ENCODE data around the gene TMEM17.
"Not testable (repeated sequence)": the region's sequence is repeated elsewhere in the genome, so short reads cannot be mapped to it uniquely, and the experiment has no call there.

TMEM17 gene

GRCh38 chr2:62539606-62540407, 33.8 kb upstream of the TMEM17 start:
- DNase-seq (ENCODE audit: low read depth), result no peak
- H3K4me3 ChIP-seq (ENCODE audit: low read depth, low read length), result no peak overlapping the region
- TF ChIP-seq, protein P1, sequence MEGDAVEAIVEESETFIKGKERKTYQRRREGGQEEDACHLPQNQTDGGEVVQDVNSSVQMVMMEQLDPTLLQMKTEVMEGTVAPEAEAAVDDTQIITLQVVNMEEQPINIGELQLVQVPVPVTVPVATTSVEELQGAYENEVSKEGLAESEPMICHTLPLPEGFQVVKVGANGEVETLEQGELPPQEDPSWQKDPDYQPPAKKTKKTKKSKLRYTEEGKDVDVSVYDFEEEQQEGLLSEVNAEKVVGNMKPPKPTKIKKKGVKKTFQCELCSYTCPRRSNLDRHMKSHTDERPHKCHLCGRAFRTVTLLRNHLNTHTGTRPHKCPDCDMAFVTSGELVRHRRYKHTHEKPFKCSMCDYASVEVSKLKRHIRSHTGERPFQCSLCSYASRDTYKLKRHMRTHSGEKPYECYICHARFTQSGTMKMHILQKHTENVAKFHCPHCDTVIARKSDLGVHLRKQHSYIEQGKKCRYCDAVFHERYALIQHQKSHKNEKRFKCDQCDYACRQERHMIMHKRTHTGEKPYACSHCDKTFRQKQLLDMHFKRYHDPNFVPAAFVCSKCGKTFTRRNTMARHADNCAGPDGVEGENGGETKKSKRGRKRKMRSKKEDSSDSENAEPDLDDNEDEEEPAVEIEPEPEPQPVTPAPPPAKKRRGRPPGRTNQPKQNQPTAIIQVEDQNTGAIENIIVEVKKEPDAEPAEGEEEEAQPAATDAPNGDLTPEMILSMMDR (IDR thresholded peaks at IDR 0.05; ENCODE audit: low read depth, low read length, missing control alignments), result no peak

- TF ChIP-seq, protein P1 (IDR thresholded peaks at IDR 0.05; ENCODE audit: low read depth, low read length, missing control alignments), result no peak
Measured at GRCh38 chr2:62538756-62539155, 32.8 kb upstream of the TMEM17 start.

DNA sequence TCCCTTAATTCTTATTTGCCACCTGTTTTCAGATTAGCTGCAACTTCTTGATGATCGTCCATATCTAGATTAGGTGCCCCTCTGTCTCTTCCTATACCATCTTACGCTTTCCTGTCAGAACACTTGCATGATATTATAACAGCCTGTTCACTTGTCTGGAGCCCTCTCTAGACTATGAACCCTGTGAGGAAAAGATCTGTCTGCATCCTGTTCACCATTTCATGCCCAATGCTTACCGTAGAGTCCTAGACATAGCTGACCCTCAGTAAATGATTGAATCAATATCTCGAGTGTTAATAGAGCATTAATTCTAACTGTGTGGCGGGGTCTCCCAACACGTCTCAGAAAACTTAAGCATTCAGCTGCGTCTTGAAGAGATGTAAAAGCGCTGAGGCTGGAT, 31.8 kb upstream of the TMEM17 start:
- no peak for DNase-seq (ENCODE audit: low read depth)

More at GRCh38 chr2:62538756-62539155, 32.8 kb upstream of the TMEM17 start:
- DNase-seq (ENCODE audit: low read depth), result no peak
- no peak overlapping the region for H3K4me3 ChIP-seq (ENCODE audit: low read depth, low read length)

GRCh38 chr2:62536873-62537547, 31.0 kb upstream of the TMEM17 start:
- DNase-seq (ENCODE audit: low read depth), result no peak
- TF ChIP-seq, protein P1 (IDR thresholded peaks at IDR 0.05; ENCODE audit: low read depth, low read length, missing control alignments), result no peak
- no peak overlapping the region for H3K4me3 ChIP-seq (ENCODE audit: low read depth, low read length)

More for the DNA sequence above, 31.8 kb upstream of the TMEM17 start:
- TF ChIP-seq, protein P1 (IDR thresholded peaks at IDR 0.05; ENCODE audit: low read depth, low read length, missing control alignments), result no peak
- no peak overlapping the region for H3K4me3 ChIP-seq (ENCODE audit: low read depth, low read length)

DNA sequence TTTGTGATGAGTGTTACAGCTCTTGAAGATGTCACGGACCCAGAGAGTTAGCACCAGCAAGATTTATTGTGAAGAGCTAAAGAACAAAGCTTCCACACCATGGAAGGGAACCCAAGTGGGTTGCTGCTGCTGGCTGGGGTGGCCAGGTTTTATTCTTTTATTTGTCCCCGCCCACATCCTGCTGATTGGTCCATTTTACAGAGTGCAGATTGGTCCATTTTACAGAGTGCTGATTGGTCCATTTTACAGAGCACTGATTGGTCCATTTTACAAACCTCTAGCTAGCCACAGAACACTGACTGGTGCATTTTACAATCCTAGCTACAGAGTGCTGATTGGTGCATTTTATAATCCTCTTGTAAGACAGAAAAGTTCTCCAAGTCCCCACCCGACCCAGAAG, 29.5 kb upstream of the TMEM17 start:
- DNase-seq (ENCODE audit: low read depth); H3K4me3 ChIP-seq (ENCODE audit: low read depth, low read length): not testable (repeated sequence)

GRCh38 chr2:62531594-62531993, 25.6 kb upstream of the TMEM17 start:
- TF ChIP-seq, protein P1 (IDR thresholded peaks at IDR 0.05; ENCODE audit: low read depth, low read length, missing control alignments), result no peak
- no peak for DNase-seq (ENCODE audit: low read depth)

GRCh38 chr2:62529758-62530157, 23.8 kb upstream of the TMEM17 start:
- no peak overlapping the region for H3K4me3 ChIP-seq (ENCODE audit: low read depth, low read length)
- no peak for DNase-seq (ENCODE audit: low read depth)
- TF ChIP-seq, protein P1 (IDR thresholded peaks at IDR 0.05; ENCODE audit: low read depth, low read length, missing control alignments), result no peak

More at GRCh38 chr2:62531594-62531993, 25.6 kb upstream of the TMEM17 start:
- H3K4me3 ChIP-seq (ENCODE audit: low read depth, low read length), result no peak overlapping the region
